Panc1 (cell line): ENCODE results near the gene PZP. TPM values are rescaled to one million over a fixed set of nuclear protein-coding genes. Genes with fewer than 3 reads are reported as not detected.

Experiments
- ATAC-seq: fragments of 200-7000 bp; cut with Tn5 transposase; 2 replicates; pipeline ENCODE4 v1.9.1; 2020; ENCODE audit warnings: mild to moderate bottlenecking, moderate library complexity
- BruUV-seq: library from RNA; stranded (reverse); fragments of 400-500 nt; replicated peaks from 2 replicates; lab custom pipeline; 2021; lab: Mats Ljungman, UMichigan
- CTCF ChIA-PET: fragments of 300-600 bp; sonication (Branson Sonifier 250); formaldehyde crosslinking; loops from one replicate; lab custom pipeline; 2022; ENCODE audit warnings: antibody characterized with exemption; lab: Charles Lee
- POLR2A ChIA-PET: fragments of 300-600 bp; sonication (Branson Sonifier 250); formaldehyde crosslinking; loops from one replicate; lab custom pipeline; 2022; ENCODE audit warnings: antibody characterized with exemption; lab: Charles Lee
- DNase-seq: peaks from one replicate; pipeline ENCODE4 v3.0.0-alpha.2; 2010; ENCODE audit warnings: low read depth, low spot score
- H3K27ac ChIP-seq: 2 replicates; pipeline ENCODE4 v1.5.1; 2011; ENCODE audit warnings: mild to moderate bottlenecking, low read length, inconsistent platforms
- H3K27me3 ChIP-seq: fragments of 200-500 bp; sonication (Bioruptor generic); 2 replicates; pipeline ENCODE4 v1.6.0; 2014; ENCODE audit warnings: low read length, inconsistent platforms; ENCODE audit not compliant: control insufficient read depth, insufficient read depth
- H3K36me3 ChIP-seq: fragments of 200-500 bp; sonication (Bioruptor generic); 2 replicates; pipeline ENCODE4 v1.5.1; 2014; ENCODE audit warnings: inconsistent platforms, mild to moderate bottlenecking, low read length, moderate library complexity; ENCODE audit not compliant: control insufficient read depth, insufficient read depth
- H3K4me1 ChIP-seq: 2 replicates; pipeline ENCODE4 v1.5.1; 2011; ENCODE audit warnings: inconsistent platforms, mild to moderate bottlenecking, low read length, moderate library complexity; ENCODE audit not compliant: control insufficient read depth, insufficient read depth
- H3K4me3 ChIP-seq, 2 experiments: 2 replicates each; pipeline ENCODE4 v1.5.1; 2011 to 2012; ENCODE audit warnings: low read depth in 2 of 2, low read length in 2 of 2, mild to moderate bottlenecking in 2 of 2, inconsistent platforms in 1 of 2, moderate library complexity in 1 of 2
- H3K9me3 ChIP-seq: fragments of 200-500 bp; sonication (Bioruptor generic); 2 replicates; pipeline ENCODE4 v1.5.1; 2014; ENCODE audit warnings: low read depth, mild to moderate bottlenecking, inconsistent platforms, low read length, moderate library complexity; ENCODE audit not compliant: control insufficient read depth, insufficient read depth
- CTCF ChIP-seq: fragments of 450-650 bp; IDR thresholded peaks from 2 replicates; pipeline ENCODE4 v1.5.1; 2017; ENCODE audit warnings: mild to moderate bottlenecking
- POLR2AphosphoS5 ChIP-seq: IDR thresholded peaks from 2 replicates; pipeline ENCODE4 v1.6.1; 2012; ENCODE audit warnings: mild to moderate bottlenecking, low read depth, low read length, moderate library complexity
- REST ChIP-seq, 2 experiments: IDR thresholded peaks; 2 replicates each; pipeline ENCODE4 v1.6.1; 2011 to 2012; ENCODE audit warnings: low read depth in 2 of 2, control low read depth in 1 of 2, low read length in 1 of 2, mild to moderate bottlenecking in 1 of 2, moderate library complexity in 1 of 2; ENCODE audit not compliant: insufficient read depth in 1 of 2
- SIN3A ChIP-seq: IDR thresholded peaks from 2 replicates; pipeline ENCODE4 v1.6.1; 2012; ENCODE audit warnings: low read depth, mild to moderate bottlenecking, low read length, moderate library complexity, borderline replicate concordance; ENCODE audit not compliant: insufficient read depth
- TCF7L2 ChIP-seq: IDR thresholded peaks from 2 replicates; pipeline ENCODE4 v1.6.1; 2011; ENCODE audit warnings: mild to moderate bottlenecking, low read depth, low read length, inconsistent platforms
- in situ Hi-C: cut with HindIII; loops from 2 replicates; pipeline ENCODE4 v1.10.0; 2016; ENCODE audit warnings: low sequenced_read_pairs, low pct_unique_long_range_greater_than_20kb
- intact Hi-C: fragments of 100-400 bp; cut with micrococcal nuclease; formaldehyde crosslinking; loops from one replicate; pipeline ENCODE4 v1.10.0; 2022; ENCODE audit not compliant: unreplicated experiment
- total RNA-seq: library from RNA; stranded (reverse); gene quantifications from one replicate; pipeline ENCODE4 v1.2.1, GENCODE V29; 2021; ENCODE audit not compliant: unreplicated experiment

Gene PZP
- total RNA-seq, 1 experiment from 2014 or later = not detected

- H3K9me3 ChIP-seq = no peaks in the 10 kb centered on the region
- TF ChIP-seq TCF7L2 (no peak), SIN3A (no peak), REST (IDR thresholded peaks at IDR 0.05; ENCODE audit: insufficient read depth in 1 of 2, low read depth in 2 of 2, low read length in 1 of 2) (no peak), POLR2AphosphoS5 (no peak), CTCF (no peak)
- H3K27me3 ChIP-seq = no peaks in the 10 kb centered on the region
- no peaks in the 10 kb centered on the region for H3K4me1 ChIP-seq
- ChIA-PET CTCF (no interaction called here), POLR2A (no interaction called here)
- ATAC-seq (no peak), DNase-seq (no peak)
- intact Hi-C loops (no loop called here), in situ Hi-C loops (no loop called here)
- no TSS peak for BruUV-seq
- no peaks in the 10 kb centered on the region for H3K36me3 ChIP-seq
- no peak overlapping the region for H3K27ac ChIP-seq
- no peak overlapping the region for H3K4me3 ChIP-seq
Measured at GRCh38 chr12:9148926-9149325, 59.3 kb downstream of the PZP start.

- in situ Hi-C loops (no loop called here), intact Hi-C loops (no loop called here)
- ChIA-PET CTCF (no interaction called here), POLR2A (no interaction called here)
- Histone ChIP-seq H3K36me3 (no peaks in the 10 kb centered on the region), H3K4me3 (no peak overlapping the region), H3K27ac (no peak overlapping the region), H3K27me3 (no peaks in the 10 kb centered on the region), H3K9me3 (no peaks in the 10 kb centered on the region), H3K4me1 (no peaks in the 10 kb centered on the region)
- TF ChIP-seq CTCF = no peak
- no peak for TF ChIP-seq REST (IDR thresholded peaks at IDR 0.05; ENCODE audit: insufficient read depth in 1 of 2, low read depth in 2 of 2, low read length in 1 of 2)
- TF ChIP-seq SIN3A = no peak
- no TSS peak for BruUV-seq
- no peak for ATAC-seq
- DNase-seq = no peak
Measured at GRCh38 chr12:9147461-9147860, 60.7 kb downstream of the PZP start.
